IPS DF 4.7 (cell line): Measurements from ENCODE around the gene LRP2.
"Not testable (repeated sequence)": the region's sequence is repeated elsewhere in the genome, so short reads cannot be mapped to it uniquely, and the experiment has no call there.

Experiments
- DNase-seq: peaks from one replicate; pipeline ENCODE4 v3.0.0-alpha.2; 2013; ENCODE audit warnings: low spot score; ENCODE audit errors: extremely low read depth

The LRP2 gene

GRCh38 chr2:169362118-169362893 is at the start of gene LRP2:
Gene LRP2 (minus strand): TSS chr2:169362534. CDS start chr2:169362399, 135 bp downstream.
- DNase-seq: no peak

- no peak for DNase-seq
Observed at GRCh38 chr2:169406891-169407290, 44.6 kb upstream of the LRP2 start.

- DNase-seq: not testable (repeated sequence)
Observed at GRCh38 chr2:169399491-169399890, 37.2 kb upstream of the LRP2 start.

GRCh38 chr2:169397697-169398096 is 35.4 kb upstream of the LRP2 start:
- no peak for DNase-seq

GRCh38 chr2:169395821-169396374 is 33.6 kb upstream of the LRP2 start:
- DNase-seq: no peak

GRCh38 chr2:169393068-169393590 is 30.8 kb upstream of the LRP2 start:
- DNase-seq: no peak

GRCh38 chr2:169391236-169391635 is 28.9 kb upstream of the LRP2 start:
- DNase-seq: no peak

- DNase-seq: no peak
Observed at GRCh38 chr2:169388161-169388560, 25.8 kb upstream of the LRP2 start.

GRCh38 chr2:169386722-169387121 is 24.4 kb upstream of the LRP2 start:
- DNase-seq: no peak

- no peak for DNase-seq
Observed at GRCh38 chr2:169384816-169385215, 22.5 kb upstream of the LRP2 start.

GRCh38 chr2:169372561-169372960 is 10.2 kb upstream of the LRP2 start:
- DNase-seq: no peak

- DNase-seq: no peak
Observed at GRCh38 chr2:169366066-169366465, 3.7 kb upstream of the LRP2 start.

GRCh38 chr2:169365029-169365480 is 2.7 kb upstream of the LRP2 start:
- DNase-seq: no peak

- no peak for DNase-seq
Observed at GRCh38 chr2:169363560-169364150, 1.3 kb upstream of the LRP2 start.

- no peak for DNase-seq
Observed at GRCh38 chr2:169362894-169363559, 693 bp upstream of the LRP2 start.

- no peak for DNase-seq
Observed at GRCh38 chr2:169361706-169362117, 622 bp downstream of the LRP2 start.

GRCh38 chr2:169360984-169361705 is 1.2 kb downstream of the LRP2 start:
- no peak for DNase-seq

- no peak for DNase-seq
Observed at GRCh38 chr2:169358016-169358415, 4.3 kb downstream of the LRP2 start.

GRCh38 chr2:169354244-169354643 is 8.1 kb downstream of the LRP2 start:
- DNase-seq: no peak

GRCh38 chr2:169351725-169352124 is 10.6 kb downstream of the LRP2 start:
- DNase-seq: no peak

- DNase-seq: no peak
Observed at GRCh38 chr2:169349535-169349934, 12.8 kb downstream of the LRP2 start.
